ENCODE data around the gene PIGN.
A peak's percentile ranks its signal among the peaks of the same experiment; 100 is the strongest.

The PIGN gene

GRCh38 chr18:62085756-62086155 is 101.1 kb downstream of the PIGN start:
- peak in 2 of 3 donors; percentile 6 to 12 for DNase-seq
- no peak overlapping the region for H3K27ac ChIP-seq (ENCODE audit: insufficient read depth in 1 of 2, low read depth in 1 of 2, low read length in 2 of 2, poor library complexity in 1 of 2, severe bottlenecking in 2 of 2)
- H3K4me1 ChIP-seq (ENCODE audit: control extremely low read depth in 1 of 4, control insufficient read depth in 4 of 4, insufficient read depth in 4 of 4, low read length in 3 of 4), result no peaks in the 10 kb centered on the region
- no peaks in the 10 kb centered on the region for H3K9me3 ChIP-seq (ENCODE audit: control extremely low read depth in 1 of 5, control insufficient read depth in 4 of 5, insufficient read depth in 2 of 5, low read depth in 1 of 5, low read length in 4 of 5)
- H3K36me3 ChIP-seq (ENCODE audit: control insufficient read depth in 4 of 4, insufficient read depth in 4 of 4, low read length in 3 of 4), result peaks cover 3 to 16% (median 11%) of the 10 kb centered on the region in 4 experiments
- H3K4me3 ChIP-seq (ENCODE audit: control insufficient read depth in 1 of 7, extremely low read depth in 1 of 7, insufficient read depth in 4 of 7, low read depth in 2 of 7, low read length in 6 of 7), result no peak overlapping the region
- WGBS (ENCODE audit: insufficient coverage), result 100% methylated on average over 1 of the region's 5 CpGs
- H3K27me3 ChIP-seq (replicated peaks in 2 of 5; ENCODE audit: control insufficient read depth in 4 of 5, insufficient read depth in 5 of 5, low read length in 4 of 5), result no peaks in the 10 kb centered on the region
- ChIA-PET POLR2A (no interaction called here), CTCF (no interaction called here)

- Histone ChIP-seq H3K9me3 (ENCODE audit: control extremely low read depth in 1 of 5, control insufficient read depth in 4 of 5, insufficient read depth in 2 of 5, low read depth in 1 of 5, low read length in 4 of 5) (no peaks in the 10 kb centered on the region), H3K4me3 (ENCODE audit: control insufficient read depth in 1 of 7, extremely low read depth in 1 of 7, insufficient read depth in 4 of 7, low read depth in 2 of 7, low read length in 6 of 7) (no peak overlapping the region), H3K27me3 (replicated peaks in 2 of 5; ENCODE audit: control insufficient read depth in 4 of 5, insufficient read depth in 5 of 5, low read length in 4 of 5) (no peaks in the 10 kb centered on the region), H3K36me3 (ENCODE audit: control insufficient read depth in 4 of 4, insufficient read depth in 4 of 4, low read length in 3 of 4) (peaks cover 1 to 11% (median 5%) of the 10 kb centered on the region in 4 experiments), H3K4me1 (ENCODE audit: control extremely low read depth in 1 of 4, control insufficient read depth in 4 of 4, insufficient read depth in 4 of 4, low read length in 3 of 4) (no peaks in the 10 kb centered on the region), H3K27ac (ENCODE audit: insufficient read depth in 1 of 2, low read depth in 1 of 2, low read length in 2 of 2, poor library complexity in 1 of 2, severe bottlenecking in 2 of 2) (no peak overlapping the region)
- WGBS (ENCODE audit: insufficient coverage), result no CpG with 5 or more reads among the region's 1 CpG
- ChIA-PET POLR2A (interaction anchor here (0.5 kb wide), 1 partner anchor 1135 kb away, joined by 5 read pairs; no protein-coding TSS in a partner anchor), CTCF (no interaction called here)
- no peak for DNase-seq
These were observed 105.0 kb downstream of the PIGN start for GRCh38 chr18:62081761-62082294.

GRCh38 chr18:62081248-62081647 is 105.6 kb downstream of the PIGN start:
- CTCF ChIA-PET, result no interaction called here
- no peaks in the 10 kb centered on the region for H3K9me3 ChIP-seq (ENCODE audit: control extremely low read depth in 1 of 5, control insufficient read depth in 4 of 5, insufficient read depth in 2 of 5, low read depth in 1 of 5, low read length in 4 of 5)
- POLR2A ChIA-PET, result no interaction called here
- H3K4me1 ChIP-seq (ENCODE audit: control extremely low read depth in 1 of 4, control insufficient read depth in 4 of 4, insufficient read depth in 4 of 4, low read length in 3 of 4), result no peaks in the 10 kb centered on the region
- no peak overlapping the region for H3K4me3 ChIP-seq (ENCODE audit: control insufficient read depth in 1 of 7, extremely low read depth in 1 of 7, insufficient read depth in 4 of 7, low read depth in 2 of 7, low read length in 6 of 7)
- no peak for DNase-seq
- no peaks in the 10 kb centered on the region for H3K27me3 ChIP-seq (replicated peaks in 2 of 5; ENCODE audit: control insufficient read depth in 4 of 5, insufficient read depth in 5 of 5, low read length in 4 of 5)
- H3K36me3 ChIP-seq (ENCODE audit: control insufficient read depth in 4 of 4, insufficient read depth in 4 of 4, low read length in 3 of 4), result peaks cover 0 to 9% (median 3%) of the 10 kb centered on the region in 4 experiments
- 88% methylated on average over 1 of the region's 1 CpG for WGBS (ENCODE audit: insufficient coverage)
- no peak overlapping the region for H3K27ac ChIP-seq (ENCODE audit: insufficient read depth in 1 of 2, low read depth in 1 of 2, low read length in 2 of 2, poor library complexity in 1 of 2, severe bottlenecking in 2 of 2)

- Histone ChIP-seq H3K27ac (ENCODE audit: insufficient read depth in 1 of 2, low read depth in 1 of 2, low read length in 2 of 2, poor library complexity in 1 of 2, severe bottlenecking in 2 of 2) (no peak overlapping the region), H3K9me3 (ENCODE audit: control extremely low read depth in 1 of 5, control insufficient read depth in 4 of 5, insufficient read depth in 2 of 5, low read depth in 1 of 5, low read length in 4 of 5) (no peaks in the 10 kb centered on the region), H3K27me3 (replicated peaks in 2 of 5; ENCODE audit: control insufficient read depth in 4 of 5, insufficient read depth in 5 of 5, low read length in 4 of 5) (no peaks in the 10 kb centered on the region), H3K4me3 (ENCODE audit: control insufficient read depth in 1 of 7, extremely low read depth in 1 of 7, insufficient read depth in 4 of 7, low read depth in 2 of 7, low read length in 6 of 7) (no peak overlapping the region), H3K4me1 (ENCODE audit: control extremely low read depth in 1 of 4, control insufficient read depth in 4 of 4, insufficient read depth in 4 of 4, low read length in 3 of 4) (no peaks in the 10 kb centered on the region), H3K36me3 (ENCODE audit: control insufficient read depth in 4 of 4, insufficient read depth in 4 of 4, low read length in 3 of 4) (peaks cover 0 to 4% (median 1%) of the 10 kb centered on the region in 4 experiments)
- ChIA-PET POLR2A (no interaction called here), CTCF (no interaction called here)
- 69% methylated on average over 3 of the region's 5 CpGs for WGBS (ENCODE audit: insufficient coverage)
- no peak for DNase-seq
These were observed 106.5 kb downstream of the PIGN start for GRCh38 chr18:62080172-62080900.

GRCh38 chr18:62073461-62074281 is 113.2 kb downstream of the PIGN start:
- DNase-seq, result peak in 2 of 3 donors; percentile 2 to 4
- H3K36me3 ChIP-seq (ENCODE audit: control insufficient read depth in 4 of 4, insufficient read depth in 4 of 4, low read length in 3 of 4), result peaks cover 3 to 9% (median 6%) of the 10 kb centered on the region in 4 experiments
- no peaks in the 10 kb centered on the region for H3K4me1 ChIP-seq (ENCODE audit: control extremely low read depth in 1 of 4, control insufficient read depth in 4 of 4, insufficient read depth in 4 of 4, low read length in 3 of 4)
- no peaks in the 10 kb centered on the region for H3K9me3 ChIP-seq (ENCODE audit: control extremely low read depth in 1 of 5, control insufficient read depth in 4 of 5, insufficient read depth in 2 of 5, low read depth in 1 of 5, low read length in 4 of 5)
- ChIA-PET CTCF (no interaction called here), POLR2A (no interaction called here)
- WGBS (ENCODE audit: insufficient coverage), result no CpG with 5 or more reads among the region's 2 CpGs
- no peak overlapping the region for H3K4me3 ChIP-seq (ENCODE audit: control insufficient read depth in 1 of 7, extremely low read depth in 1 of 7, insufficient read depth in 4 of 7, low read depth in 2 of 7, low read length in 6 of 7)
- H3K27ac ChIP-seq (ENCODE audit: insufficient read depth in 1 of 2, low read depth in 1 of 2, low read length in 2 of 2, poor library complexity in 1 of 2, severe bottlenecking in 2 of 2), result no peak overlapping the region
- no peaks in the 10 kb centered on the region for H3K27me3 ChIP-seq (replicated peaks in 2 of 5; ENCODE audit: control insufficient read depth in 4 of 5, insufficient read depth in 5 of 5, low read length in 4 of 5)

- Histone ChIP-seq H3K36me3 (ENCODE audit: control insufficient read depth in 4 of 4, insufficient read depth in 4 of 4, low read length in 3 of 4) (peaks cover 5 to 17% (median 8%) of the 10 kb centered on the region in 4 experiments), H3K27me3 (replicated peaks in 2 of 5; ENCODE audit: control insufficient read depth in 4 of 5, insufficient read depth in 5 of 5, low read length in 4 of 5) (no peaks in the 10 kb centered on the region), H3K4me3 (ENCODE audit: control insufficient read depth in 1 of 7, extremely low read depth in 1 of 7, insufficient read depth in 4 of 7, low read depth in 2 of 7, low read length in 6 of 7) (no peak overlapping the region), H3K4me1 (ENCODE audit: control extremely low read depth in 1 of 4, control insufficient read depth in 4 of 4, insufficient read depth in 4 of 4, low read length in 3 of 4) (no peaks in the 10 kb centered on the region), H3K27ac (ENCODE audit: insufficient read depth in 1 of 2, low read depth in 1 of 2, low read length in 2 of 2, poor library complexity in 1 of 2, severe bottlenecking in 2 of 2) (no peak overlapping the region), H3K9me3 (ENCODE audit: control extremely low read depth in 1 of 5, control insufficient read depth in 4 of 5, insufficient read depth in 2 of 5, low read depth in 1 of 5, low read length in 4 of 5) (peaks cover 0 to 3% (median 0%) of the 10 kb centered on the region in 5 experiments)
- POLR2A ChIA-PET, result no interaction called here
- CTCF ChIA-PET, result no interaction called here
- no peak for DNase-seq
These were observed 114.5 kb downstream of the PIGN start for GRCh38 chr18:62072370-62072769.

GRCh38 chr18:62071071-62071470 is 115.8 kb downstream of the PIGN start:
- Histone ChIP-seq H3K36me3 (ENCODE audit: control insufficient read depth in 4 of 4, insufficient read depth in 4 of 4, low read length in 3 of 4) (peaks cover 5 to 17% (median 8%) of the 10 kb centered on the region in 4 experiments), H3K4me1 (ENCODE audit: control extremely low read depth in 1 of 4, control insufficient read depth in 4 of 4, insufficient read depth in 4 of 4, low read length in 3 of 4) (no peaks in the 10 kb centered on the region), H3K4me3 (ENCODE audit: control insufficient read depth in 1 of 7, extremely low read depth in 1 of 7, insufficient read depth in 4 of 7, low read depth in 2 of 7, low read length in 6 of 7) (no peak overlapping the region), H3K9me3 (ENCODE audit: control extremely low read depth in 1 of 5, control insufficient read depth in 4 of 5, insufficient read depth in 2 of 5, low read depth in 1 of 5, low read length in 4 of 5) (peaks cover 0 to 3% (median 0%) of the 10 kb centered on the region in 5 experiments), H3K27ac (ENCODE audit: insufficient read depth in 1 of 2, low read depth in 1 of 2, low read length in 2 of 2, poor library complexity in 1 of 2, severe bottlenecking in 2 of 2) (no peak overlapping the region), H3K27me3 (replicated peaks in 2 of 5; ENCODE audit: control insufficient read depth in 4 of 5, insufficient read depth in 5 of 5, low read length in 4 of 5) (no peaks in the 10 kb centered on the region)
- WGBS (ENCODE audit: insufficient coverage), result 100% methylated on average over 3 of the region's 4 CpGs
- ChIA-PET CTCF (no interaction called here), POLR2A (no interaction called here)
- DNase-seq, result no peak
